Measurements from ENCODE around the gene MAGEA2. TPM values are rescaled to one million over a fixed set of nuclear protein-coding genes. Genes with fewer than 3 reads are reported as not detected.

MAGEA2 gene
- total and polyA plus RNA-seq, 2 of the 8 experiments (the other 6 are each of a cell fraction or from before 2014, with no cell fraction given): 0.77 TPM; not detected in 1

DNA sequence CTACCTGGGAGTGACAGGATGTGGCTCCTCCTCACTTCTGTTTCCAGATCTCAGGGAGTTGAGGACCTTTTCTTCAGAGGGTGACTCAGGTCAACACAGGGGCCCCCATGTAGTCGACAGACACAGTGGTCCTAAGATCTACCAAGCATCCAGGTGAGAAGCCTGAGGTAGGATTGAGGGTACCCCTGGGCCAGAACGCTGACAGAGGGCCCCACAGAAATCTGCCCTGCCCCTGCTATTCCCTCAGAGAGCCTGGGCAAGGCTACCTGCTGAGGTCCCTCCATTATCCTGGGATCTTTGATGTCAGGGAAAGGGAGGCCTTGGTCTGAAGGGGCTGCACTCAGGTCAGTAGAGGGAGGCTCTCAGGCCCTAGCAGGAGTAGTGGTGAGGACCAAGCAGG, 18.5 kb downstream of the MAGEA2 start:
- Histone ChIP-seq H3K4ac (replicated peaks; ENCODE audit: insufficient read length, low read depth, low read length) (no peak overlapping the region), H3K14ac (ENCODE audit: insufficient read length) (no peak overlapping the region), H3K27me3 (replicated peaks in 1 of 4; ENCODE audit: control insufficient read depth in 3 of 4, extremely low read depth in 1 of 4, insufficient read depth in 3 of 4, low read length in 3 of 4) (no peaks in the 10 kb centered on the region), H3K23ac (ENCODE audit: insufficient read length) (no peak overlapping the region), H3K27ac (ENCODE audit: low read depth, low read length) (no peak overlapping the region), H2AK5ac (ENCODE audit: low read depth, low read length) (no peak overlapping the region), H4K5ac (ENCODE audit: insufficient read length, low read depth, low read length) (no peak overlapping the region), H3K36me3 (ENCODE audit: control insufficient read depth in 2 of 4, insufficient read depth in 4 of 4, low read length in 3 of 4) (no peaks in the 10 kb centered on the region), H3K18ac (ENCODE audit: extremely low read depth, low read length) (no peak overlapping the region), H2BK15ac (ENCODE audit: low read length) (no peak overlapping the region), H4K91ac (replicated peaks; ENCODE audit: insufficient read length, low read length) (no peak overlapping the region), H3K56ac (replicated peaks; ENCODE audit: insufficient read length, low read depth, low read length) (no peak overlapping the region), H3K4me3 (ENCODE audit: extremely low read depth in 1 of 4, insufficient read depth in 2 of 4, low read depth in 3 of 4, low read length in 4 of 4) (no peak overlapping the region), H2BK12ac (ENCODE audit: low read depth, low read length) (no peak overlapping the region), H3K9ac (replicated peaks in 1 of 4; ENCODE audit: extremely low read depth in 1 of 4, low read depth in 3 of 4, low read length in 3 of 4) (no peak overlapping the region), H4K20me1 (replicated peaks in 1 of 2; ENCODE audit: control insufficient read depth in 1 of 2, insufficient read depth in 2 of 2, low read length in 2 of 2) (no peaks in the 10 kb centered on the region), H3K79me1 (ENCODE audit: low read depth, low read length) (no peaks in the 10 kb centered on the region), H3K79me2 (ENCODE audit: control insufficient read depth in 1 of 2, insufficient read depth in 2 of 2, low read length in 2 of 2) (no peaks in the 10 kb centered on the region), H3K23me2 (ENCODE audit: low read depth, low read length) (no peaks in the 10 kb centered on the region), H2BK20ac (ENCODE audit: low read length) (no peak overlapping the region), H2BK5ac (ENCODE audit: low read depth, low read length) (no peak overlapping the region), H4K8ac (ENCODE audit: extremely low read depth, insufficient read depth, low read length) (no peak overlapping the region), H2BK120ac (replicated peaks; ENCODE audit: low read depth, low read length) (no peak overlapping the region), H3K4me2 (ENCODE audit: insufficient read depth in 1 of 2, low read depth in 2 of 2, low read length in 2 of 2) (no peak overlapping the region), H3K9me3 (ENCODE audit: insufficient read depth in 2 of 2, low read depth in 1 of 2, low read length in 1 of 2) (no peaks in the 10 kb centered on the region), H3K4me1 (replicated peaks in 1 of 4; ENCODE audit: control insufficient read depth in 3 of 4, insufficient read depth in 4 of 4, low read length in 3 of 4) (no peaks in the 10 kb centered on the region), H2AFZ (ENCODE audit: low read length) (no peak overlapping the region)
- TF ChIP-seq TBP (IDR thresholded peaks at IDR 0.05; ENCODE audit: low read depth, low read length) (no peak), E2F6 (IDR thresholded peaks at IDR 0.05) (no peak), PHF8 (conservative IDR thresholded peaks at IDR 0.05; ENCODE audit: low read depth, low read length) (no peak), MAFK (IDR thresholded peaks at IDR 0.05; ENCODE audit: low read depth, low read length) (no peak), KDM5A (IDR thresholded peaks at IDR 0.05; ENCODE audit: low read length) (no peak), CBX5 (IDR thresholded peaks at IDR 0.05; ENCODE audit: low read depth, low read length) (no peak), ASH2L (IDR thresholded peaks at IDR 0.05; ENCODE audit: low read length) (no peak)
- DNase-seq (ENCODE audit: low read depth in 1 of 2, low spot score in 2 of 2): no peak
- POLR2A ChIA-PET (ENCODE audit: partially characterized antibody): no interaction called here
- 100% methylated on average over 1 of the region's 2 CpGs; no CpG with 5 or more reads in 1 of the 2 experiments for WGBS, 2 experiments (ENCODE audit: extremely low coverage in 1 of 2, insufficient coverage in 1 of 2, insufficient read length in 1 of 2, insufficient replicate concordance in 2 of 2, low coverage in 1 of 2, low lambda C conversion rate in 2 of 2, missing lambda C conversion rate in 1 of 2)
- CTCF ChIA-PET (ENCODE audit: partially characterized antibody): no interaction called here
- FAIRE-seq: no peak
